ENCODE results near the gene SLC44A1.

The SLC44A1 gene

DNA sequence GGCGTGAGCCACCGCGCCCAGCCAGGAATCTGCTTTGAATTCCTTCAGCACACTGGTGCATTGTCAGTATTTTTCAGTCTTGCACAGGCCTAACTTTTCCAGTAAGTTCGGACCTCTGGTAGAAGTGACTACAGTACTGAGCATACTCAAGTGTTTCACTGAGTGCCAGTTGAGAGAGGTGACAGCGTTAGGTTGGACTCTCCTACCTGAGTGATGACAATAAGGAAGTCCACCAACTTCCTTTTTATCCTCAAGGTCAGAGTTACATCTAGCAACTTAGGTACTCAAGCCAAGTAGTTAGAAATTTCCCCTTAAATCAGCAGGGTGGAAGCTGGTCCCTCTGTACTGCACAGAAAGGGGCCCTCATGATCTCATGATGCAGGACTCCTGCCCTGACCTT, 177.4 kb downstream of the SLC44A1 start:
- H3K27ac ChIP-seq (replicated peaks) = no peak overlapping the region
- DNase-seq (ENCODE audit: low read depth in 1 of 2, low spot score in 1 of 2) = no peak
- no peak overlapping the region for H3K4me3 ChIP-seq (replicated peaks; ENCODE audit: insufficient read depth, low read length)
- TF ChIP-seq SPI1 (IDR thresholded peaks at IDR 0.05; ENCODE audit: borderline replicate concordance, low read depth) (no peak), POLR2AphosphoS5 (IDR thresholded peaks at IDR 0.05; ENCODE audit: low read depth) (no peak), GABPA (IDR thresholded peaks at IDR 0.05; ENCODE audit: low read depth) (no peak)
- TF ChIP-seq, protein P1, sequence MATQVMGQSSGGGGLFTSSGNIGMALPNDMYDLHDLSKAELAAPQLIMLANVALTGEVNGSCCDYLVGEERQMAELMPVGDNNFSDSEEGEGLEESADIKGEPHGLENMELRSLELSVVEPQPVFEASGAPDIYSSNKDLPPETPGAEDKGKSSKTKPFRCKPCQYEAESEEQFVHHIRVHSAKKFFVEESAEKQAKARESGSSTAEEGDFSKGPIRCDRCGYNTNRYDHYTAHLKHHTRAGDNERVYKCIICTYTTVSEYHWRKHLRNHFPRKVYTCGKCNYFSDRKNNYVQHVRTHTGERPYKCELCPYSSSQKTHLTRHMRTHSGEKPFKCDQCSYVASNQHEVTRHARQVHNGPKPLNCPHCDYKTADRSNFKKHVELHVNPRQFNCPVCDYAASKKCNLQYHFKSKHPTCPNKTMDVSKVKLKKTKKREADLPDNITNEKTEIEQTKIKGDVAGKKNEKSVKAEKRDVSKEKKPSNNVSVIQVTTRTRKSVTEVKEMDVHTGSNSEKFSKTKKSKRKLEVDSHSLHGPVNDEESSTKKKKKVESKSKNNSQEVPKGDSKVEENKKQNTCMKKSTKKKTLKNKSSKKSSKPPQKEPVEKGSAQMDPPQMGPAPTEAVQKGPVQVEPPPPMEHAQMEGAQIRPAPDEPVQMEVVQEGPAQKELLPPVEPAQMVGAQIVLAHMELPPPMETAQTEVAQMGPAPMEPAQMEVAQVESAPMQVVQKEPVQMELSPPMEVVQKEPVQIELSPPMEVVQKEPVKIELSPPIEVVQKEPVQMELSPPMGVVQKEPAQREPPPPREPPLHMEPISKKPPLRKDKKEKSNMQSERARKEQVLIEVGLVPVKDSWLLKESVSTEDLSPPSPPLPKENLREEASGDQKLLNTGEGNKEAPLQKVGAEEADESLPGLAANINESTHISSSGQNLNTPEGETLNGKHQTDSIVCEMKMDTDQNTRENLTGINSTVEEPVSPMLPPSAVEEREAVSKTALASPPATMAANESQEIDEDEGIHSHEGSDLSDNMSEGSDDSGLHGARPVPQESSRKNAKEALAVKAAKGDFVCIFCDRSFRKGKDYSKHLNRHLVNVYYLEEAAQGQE (IDR thresholded peaks at IDR 0.05; ENCODE audit: insufficient replicate concordance, low read depth) = no peak
- TF ChIP-seq, protein P2, sequence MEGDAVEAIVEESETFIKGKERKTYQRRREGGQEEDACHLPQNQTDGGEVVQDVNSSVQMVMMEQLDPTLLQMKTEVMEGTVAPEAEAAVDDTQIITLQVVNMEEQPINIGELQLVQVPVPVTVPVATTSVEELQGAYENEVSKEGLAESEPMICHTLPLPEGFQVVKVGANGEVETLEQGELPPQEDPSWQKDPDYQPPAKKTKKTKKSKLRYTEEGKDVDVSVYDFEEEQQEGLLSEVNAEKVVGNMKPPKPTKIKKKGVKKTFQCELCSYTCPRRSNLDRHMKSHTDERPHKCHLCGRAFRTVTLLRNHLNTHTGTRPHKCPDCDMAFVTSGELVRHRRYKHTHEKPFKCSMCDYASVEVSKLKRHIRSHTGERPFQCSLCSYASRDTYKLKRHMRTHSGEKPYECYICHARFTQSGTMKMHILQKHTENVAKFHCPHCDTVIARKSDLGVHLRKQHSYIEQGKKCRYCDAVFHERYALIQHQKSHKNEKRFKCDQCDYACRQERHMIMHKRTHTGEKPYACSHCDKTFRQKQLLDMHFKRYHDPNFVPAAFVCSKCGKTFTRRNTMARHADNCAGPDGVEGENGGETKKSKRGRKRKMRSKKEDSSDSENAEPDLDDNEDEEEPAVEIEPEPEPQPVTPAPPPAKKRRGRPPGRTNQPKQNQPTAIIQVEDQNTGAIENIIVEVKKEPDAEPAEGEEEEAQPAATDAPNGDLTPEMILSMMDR (IDR thresholded peaks at IDR 0.05; ENCODE audit: insufficient read depth, low read length) = no peak
- H3K27me3 ChIP-seq (ENCODE audit: insufficient read depth, poor library complexity, severe bottlenecking) = no peaks in the 10 kb centered on the region

DNA sequence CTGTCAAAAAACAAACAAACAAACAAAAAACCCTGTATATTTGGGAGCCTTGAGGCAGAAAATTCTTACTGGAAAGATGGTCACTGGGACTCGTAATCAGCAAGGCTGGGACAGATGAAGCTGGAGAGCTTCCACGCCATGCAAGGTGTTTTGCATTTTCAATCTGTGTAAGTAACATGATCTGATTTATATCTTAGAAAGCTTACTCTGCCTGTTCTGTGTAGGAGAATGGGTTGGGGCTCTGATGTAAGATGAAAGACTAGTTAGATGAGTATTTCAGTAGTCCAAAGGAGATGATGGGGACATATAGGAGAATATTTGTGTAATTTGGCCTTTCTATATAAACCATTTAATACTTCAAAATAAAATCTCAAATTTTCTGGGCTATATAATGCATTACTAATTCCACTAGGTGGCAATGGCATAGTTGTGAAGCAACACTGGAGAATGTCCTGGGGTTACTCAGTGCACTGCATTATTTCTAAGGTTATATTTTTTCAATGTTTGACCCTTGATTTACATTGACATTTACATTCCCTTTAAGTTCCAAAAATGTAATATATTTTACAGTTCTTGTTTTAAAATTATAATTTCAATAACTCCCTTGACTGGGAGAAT, 181.5 kb downstream of the SLC44A1 start:
- Histone ChIP-seq H3K27ac (replicated peaks) (no peak overlapping the region), H3K27me3 (ENCODE audit: insufficient read depth, poor library complexity, severe bottlenecking) (no peaks in the 10 kb centered on the region), H3K4me3 (replicated peaks; ENCODE audit: insufficient read depth, low read length) (no peak overlapping the region)
- DNase-seq (ENCODE audit: low read depth in 1 of 2, low spot score in 1 of 2) = no peak
- TF ChIP-seq, protein P2 (IDR thresholded peaks at IDR 0.05; ENCODE audit: insufficient read depth, low read length) = peak; percentile 32
- TF ChIP-seq SPI1 (IDR thresholded peaks at IDR 0.05; ENCODE audit: borderline replicate concordance, low read depth) = no peak
- TF ChIP-seq, protein P1 (IDR thresholded peaks at IDR 0.05; ENCODE audit: insufficient replicate concordance, low read depth) = no peak
- TF ChIP-seq GABPA (IDR thresholded peaks at IDR 0.05; ENCODE audit: low read depth) = no peak
- TF ChIP-seq POLR2AphosphoS5 (IDR thresholded peaks at IDR 0.05; ENCODE audit: low read depth) = no peak

DNA sequence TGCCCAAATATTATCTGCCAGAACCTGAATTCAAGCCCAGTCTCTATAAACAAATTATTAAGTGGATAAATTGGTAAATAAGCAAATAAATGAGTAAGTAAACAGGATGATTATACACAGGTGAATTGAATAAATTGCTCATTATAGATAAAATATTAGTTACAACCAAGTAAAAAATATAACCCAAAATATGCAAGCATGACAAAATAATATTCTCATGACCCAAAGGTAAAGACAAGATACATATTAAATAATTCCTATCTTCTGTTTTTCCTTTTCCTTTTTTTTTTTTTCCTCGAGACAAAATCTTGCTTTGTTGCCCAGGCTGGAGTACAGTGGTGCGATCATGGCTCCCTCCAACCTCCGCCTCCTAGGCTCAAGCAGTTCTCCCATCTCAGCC, 182.2 kb downstream of the SLC44A1 start:
- Histone ChIP-seq H3K27me3 (ENCODE audit: insufficient read depth, poor library complexity, severe bottlenecking) (no peaks in the 10 kb centered on the region), H3K27ac (replicated peaks) (no peak overlapping the region), H3K4me3 (replicated peaks; ENCODE audit: insufficient read depth, low read length) (no peak overlapping the region)
- DNase-seq (ENCODE audit: low read depth in 1 of 2, low spot score in 1 of 2) = no peak
- TF ChIP-seq SPI1 (IDR thresholded peaks at IDR 0.05; ENCODE audit: borderline replicate concordance, low read depth) (no peak), GABPA (IDR thresholded peaks at IDR 0.05; ENCODE audit: low read depth) (no peak), POLR2AphosphoS5 (IDR thresholded peaks at IDR 0.05; ENCODE audit: low read depth) (no peak)
- TF ChIP-seq, protein P1 (IDR thresholded peaks at IDR 0.05; ENCODE audit: insufficient replicate concordance, low read depth) = no peak
- TF ChIP-seq, protein P2 (IDR thresholded peaks at IDR 0.05; ENCODE audit: insufficient read depth, low read length) = no peak
